ENCODE results near the gene LAMB3.
"Not testable (repeated sequence)": the region's sequence is repeated elsewhere in the genome, so short reads cannot be mapped to it uniquely, and the experiment has no call there.

The LAMB3 gene

DNA sequence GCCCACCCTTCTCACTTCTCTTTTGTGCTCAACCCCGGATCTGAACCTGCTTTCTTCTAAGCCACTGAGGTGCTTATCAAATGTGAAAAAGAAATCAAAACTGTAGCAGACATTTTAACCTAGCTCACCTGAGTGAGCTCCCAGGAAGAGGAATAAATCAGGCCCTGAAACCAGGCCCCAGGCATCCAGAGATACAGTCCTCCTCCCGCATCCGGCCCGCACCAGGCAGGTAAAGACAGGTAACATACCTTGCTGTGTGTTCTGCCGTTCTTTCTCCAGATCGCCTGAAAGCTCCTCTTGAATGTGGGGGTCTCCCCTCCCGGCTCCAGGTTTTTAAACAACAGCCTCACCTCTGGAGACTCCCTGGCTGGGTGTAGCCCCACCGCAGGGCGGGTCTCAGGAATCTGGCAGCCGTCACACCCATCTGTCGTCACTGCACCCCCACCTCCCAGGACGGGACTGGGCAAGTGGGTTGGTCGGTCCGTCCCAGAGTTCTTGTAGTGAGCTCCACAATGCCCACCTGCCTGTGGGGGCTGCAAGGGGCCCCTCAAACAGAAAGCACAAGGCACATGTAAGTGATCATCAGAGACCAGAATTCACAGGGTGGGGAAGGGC, at the start of gene LAMB3:
TSS of gene LAMB3 (minus strand) at position 305 of the 615 bp plus-strand sequence. CDS start 1,481 bp downstream, outside the sequence.
- no peak for DNase-seq

DNA sequence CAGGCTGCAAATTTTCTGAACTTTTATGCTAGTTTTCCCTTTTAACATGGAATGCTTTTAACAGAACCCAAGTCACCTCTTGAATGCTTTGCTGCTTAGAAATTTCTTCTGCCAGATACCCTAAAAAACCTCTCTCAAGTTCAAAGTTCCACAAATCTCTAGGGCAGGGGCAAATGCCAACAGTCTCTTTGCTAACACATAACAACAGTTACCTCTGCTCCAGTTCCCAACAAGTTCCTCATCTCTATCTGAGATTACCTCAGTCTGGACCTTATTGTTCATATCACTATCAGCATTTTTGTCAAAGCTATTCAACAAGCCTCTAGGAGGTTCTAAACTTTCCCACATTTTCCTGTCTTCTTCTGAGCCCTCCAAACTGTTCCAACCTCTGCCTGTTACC, 48.5 kb upstream of the LAMB3 start:
- DNase-seq, result not testable (repeated sequence)

DNA sequence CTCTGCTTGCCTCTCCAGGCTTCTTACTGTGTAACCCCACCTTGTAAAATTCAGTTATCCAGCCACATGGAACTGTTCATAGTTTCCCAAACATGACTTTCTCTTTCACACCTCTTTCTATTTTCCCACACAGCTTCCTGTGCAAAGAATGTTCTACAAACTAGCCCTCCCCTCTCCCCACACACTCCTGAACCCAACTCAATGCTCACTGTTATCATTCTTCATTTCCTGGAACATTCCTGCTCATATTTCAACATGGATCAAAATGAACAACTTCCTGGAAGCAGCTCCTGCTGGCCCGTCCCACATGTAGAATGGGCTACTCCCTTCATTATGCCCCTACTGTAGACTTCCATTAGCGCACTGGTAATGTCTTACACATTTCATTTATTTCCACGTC, 44.9 kb upstream of the LAMB3 start:
- DNase-seq, result no peak

DNA sequence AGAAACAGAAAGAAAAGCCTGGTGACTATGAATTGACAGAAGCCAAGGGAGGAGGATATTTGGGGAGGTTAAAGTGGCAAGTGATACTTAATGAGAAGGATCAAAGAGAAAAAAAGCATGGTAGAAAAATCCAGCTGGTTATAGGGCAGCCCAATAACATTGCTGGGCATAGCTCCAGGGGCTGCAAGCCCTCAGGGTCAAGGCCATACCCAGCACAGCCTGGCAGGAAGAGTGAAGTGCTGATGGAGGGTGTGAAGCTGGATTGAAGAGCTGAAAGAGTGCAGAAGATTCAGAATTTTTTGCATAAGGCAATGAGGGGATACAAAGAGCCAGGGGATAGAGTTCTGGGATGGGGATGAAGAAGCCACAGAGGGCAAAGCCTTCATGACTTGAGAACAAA, 44.4 kb upstream of the LAMB3 start:
- no peak for DNase-seq

DNA sequence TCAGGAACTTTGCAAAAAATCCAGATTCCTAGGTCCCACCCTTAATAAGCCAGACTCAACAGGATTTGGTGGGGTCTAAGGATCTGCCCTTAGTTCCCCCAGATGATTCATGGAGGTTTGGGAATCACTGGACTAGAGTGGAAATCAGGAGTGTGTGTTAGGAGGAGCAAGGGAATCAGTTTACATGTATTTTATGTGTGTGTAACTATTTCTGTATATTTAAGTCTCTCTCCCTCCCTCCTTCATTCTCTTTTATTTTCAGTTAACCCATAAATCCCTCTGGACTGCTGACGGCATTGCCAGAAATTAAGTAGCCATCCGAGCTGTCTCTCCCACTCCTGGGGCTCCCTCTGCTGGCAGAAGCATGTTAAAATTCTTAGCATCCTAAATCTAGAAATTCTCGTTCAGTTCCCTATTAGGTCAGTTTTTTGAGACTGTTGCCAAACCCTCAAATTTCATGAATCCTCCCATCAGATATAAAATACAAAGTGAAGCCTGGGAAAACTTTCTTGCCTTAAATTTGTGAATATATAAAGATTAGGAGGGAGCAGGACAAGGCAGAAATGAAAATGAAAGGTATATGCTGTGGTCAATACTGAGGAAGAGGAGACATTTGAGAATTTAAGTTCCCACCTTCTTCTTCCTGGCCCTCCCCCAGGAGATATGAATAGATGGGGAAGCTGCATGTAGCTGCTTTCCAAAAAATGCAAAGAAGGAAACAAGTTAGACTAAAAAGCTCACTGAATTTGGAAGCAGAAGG, 40.7 kb upstream of the LAMB3 start:
- DNase-seq, result peak; percentile 92

DNA sequence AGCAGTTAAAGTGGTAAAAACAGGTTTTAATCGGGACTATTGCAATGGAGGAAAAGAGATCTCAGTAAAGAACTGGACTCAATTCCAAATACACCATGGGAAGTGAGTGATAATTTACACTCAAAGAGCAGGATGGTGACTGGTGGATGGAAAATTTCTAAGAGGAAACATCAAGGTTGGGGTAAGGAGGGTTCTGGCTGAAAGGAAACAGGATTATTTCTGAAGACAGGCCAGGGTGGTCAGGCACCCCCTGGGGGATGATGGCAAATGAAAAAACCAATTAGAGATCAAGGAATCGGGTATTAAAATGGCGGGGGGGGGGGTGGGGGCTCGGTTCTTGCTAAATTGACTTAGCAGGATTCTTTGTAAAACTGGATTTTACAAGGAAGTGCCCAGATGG, 40.1 kb upstream of the LAMB3 start:
- DNase-seq, result no peak

DNA sequence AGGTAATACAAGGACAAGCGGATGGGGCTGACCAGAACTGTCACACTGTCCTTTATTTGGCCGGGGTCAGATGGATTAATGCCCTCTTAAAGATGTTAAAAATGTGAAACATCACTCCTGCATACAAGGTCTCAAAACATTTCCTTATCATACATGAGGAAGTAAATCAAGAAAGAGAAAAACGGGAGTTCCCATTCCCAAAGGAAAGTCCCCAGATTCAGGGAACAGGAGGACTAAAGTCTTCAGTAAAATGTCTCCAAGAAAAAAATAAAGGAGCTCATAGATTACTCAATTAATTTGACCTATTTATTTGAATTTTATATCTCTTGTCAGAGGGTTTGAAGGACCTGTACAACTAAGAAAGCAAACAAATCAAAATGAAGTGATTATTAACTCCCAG, 39.0 kb upstream of the LAMB3 start:
- DNase-seq, result no peak

DNA sequence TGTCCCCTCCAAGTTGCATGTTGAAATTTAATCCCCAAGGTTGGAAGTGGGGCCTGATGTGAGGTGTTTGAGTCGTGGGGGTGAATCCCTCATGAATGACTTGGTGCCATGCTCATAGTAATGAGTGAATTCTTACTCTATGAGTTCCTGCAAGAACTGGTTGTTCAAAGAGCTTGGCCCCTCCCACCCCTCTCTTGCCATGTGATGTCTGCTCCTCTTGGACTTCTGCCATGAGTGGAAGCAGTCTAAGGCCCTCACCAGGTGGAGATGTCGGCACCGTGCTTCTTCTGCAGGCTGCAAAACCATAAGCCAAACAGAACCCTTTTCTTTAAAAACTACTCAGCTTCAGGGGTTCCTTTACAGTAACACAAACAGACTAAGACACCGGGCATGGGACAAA, 37.3 kb upstream of the LAMB3 start:
- no peak for DNase-seq

DNA sequence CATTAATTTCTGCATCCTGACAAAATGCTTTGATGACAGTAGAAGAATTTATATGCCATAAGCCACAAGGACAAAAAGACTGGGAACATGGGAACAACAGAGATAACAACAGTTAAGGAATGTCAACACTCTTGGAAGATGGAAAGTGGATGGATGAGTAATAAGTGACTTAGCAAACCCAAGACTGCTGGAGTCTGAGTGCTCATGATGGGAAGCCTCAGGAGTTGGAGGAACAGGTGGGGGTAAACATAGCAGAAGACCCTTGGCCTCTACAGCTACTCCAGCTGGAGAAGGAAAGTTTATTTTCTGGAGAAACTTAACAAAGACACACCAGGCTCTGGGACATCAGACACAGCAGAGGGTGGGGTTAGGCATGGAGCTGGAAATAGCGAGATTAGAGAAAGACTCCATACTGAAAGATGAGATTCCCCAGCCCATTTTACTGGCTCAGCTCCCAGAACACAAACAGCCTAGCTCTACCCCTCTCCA, 36.6 kb upstream of the LAMB3 start:
- DNase-seq, result no peak

DNA sequence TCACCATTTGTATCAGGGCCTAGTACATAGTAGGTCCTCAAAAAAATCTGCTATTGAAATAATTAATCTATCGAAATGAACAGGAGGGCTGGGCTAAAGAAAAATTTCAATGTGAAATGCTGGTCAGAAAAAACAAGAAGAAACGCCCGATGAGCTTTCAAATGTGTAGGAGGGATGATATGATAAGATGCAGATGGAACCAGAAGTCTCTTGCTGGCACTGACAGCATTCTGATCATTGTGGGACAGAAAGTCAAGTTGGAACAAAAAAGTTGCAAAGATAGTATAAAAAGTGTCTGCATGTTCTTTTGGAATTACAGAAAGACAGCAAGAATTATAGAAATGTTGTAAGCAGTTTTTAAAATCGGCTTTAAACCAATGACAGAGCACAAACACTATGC, 34.1 kb upstream of the LAMB3 start:
- no peak for DNase-seq

DNA sequence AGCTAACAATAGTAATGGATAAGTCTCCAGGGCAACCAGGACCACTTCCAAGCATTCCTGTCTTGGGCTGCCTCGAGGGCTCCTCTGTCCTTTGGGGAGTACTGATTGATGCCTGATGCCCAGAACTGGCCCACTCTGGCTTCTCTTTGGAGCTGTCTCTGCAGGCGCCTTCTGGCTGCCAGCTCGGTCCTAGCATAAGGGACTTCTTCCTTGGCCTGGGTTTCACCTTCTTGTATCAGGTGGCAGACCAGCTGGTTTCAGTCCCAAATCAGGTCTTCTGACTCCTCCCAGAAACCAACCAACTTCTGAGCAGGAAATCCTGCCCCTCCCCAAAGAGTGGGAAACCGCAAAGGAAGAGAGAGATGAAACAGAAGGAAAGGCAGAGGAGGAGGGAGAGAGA, 33.6 kb upstream of the LAMB3 start:
- no peak for DNase-seq

DNA sequence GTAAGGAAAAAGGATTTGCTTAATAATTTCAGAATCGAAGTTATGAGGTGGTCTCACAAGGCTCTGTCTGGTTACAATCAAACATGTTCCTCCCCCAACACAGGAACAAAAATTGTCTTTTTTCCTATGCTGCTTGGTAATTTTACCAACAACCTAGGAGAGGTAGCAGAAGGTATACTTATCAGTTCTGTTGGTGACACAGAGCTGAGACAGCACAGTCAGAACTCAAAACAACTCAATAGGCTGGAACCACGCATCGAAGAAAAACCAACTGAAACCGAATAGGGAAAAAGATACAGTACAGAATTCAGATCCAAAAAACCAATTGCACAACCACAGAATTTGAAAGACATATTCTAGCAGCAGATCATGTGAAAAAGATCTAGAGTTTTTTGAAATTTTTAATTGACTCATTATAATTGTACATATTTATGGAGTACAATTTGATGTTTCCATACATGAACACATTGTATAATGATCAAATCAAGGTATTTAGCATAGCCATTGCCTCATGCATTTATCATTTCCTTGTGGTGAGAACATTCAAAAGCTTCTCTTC, 26.8 kb upstream of the LAMB3 start:
- DNase-seq, result no peak

DNA sequence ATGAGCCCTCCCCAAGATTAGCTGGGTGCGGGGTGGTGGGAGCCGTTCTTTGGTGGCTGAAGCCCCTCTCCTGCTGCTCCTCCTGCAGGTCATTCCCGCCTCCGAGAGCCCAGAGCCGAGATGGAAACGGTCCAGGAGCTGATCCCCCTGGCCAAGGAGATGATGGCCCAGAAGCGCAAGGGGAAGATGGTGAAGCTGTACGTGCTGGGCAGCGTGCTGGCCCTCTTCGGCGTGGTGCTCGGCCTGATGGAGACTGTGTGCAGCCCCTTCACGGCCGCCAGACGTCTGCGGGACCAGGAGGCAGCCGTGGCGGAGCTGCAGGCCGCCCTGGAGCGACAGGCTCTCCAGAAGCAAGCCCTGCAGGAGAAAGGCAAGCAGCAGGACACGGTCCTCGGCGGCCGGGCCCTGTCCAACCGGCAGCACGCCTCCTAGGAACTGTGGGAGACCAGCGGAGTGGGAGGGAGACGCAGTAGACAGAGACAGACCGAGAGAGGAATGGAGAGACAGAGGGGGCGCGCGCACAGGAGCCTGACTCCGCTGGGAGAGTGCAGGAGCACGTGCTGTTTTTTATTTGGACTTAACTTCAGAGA, 23.4 kb upstream of the LAMB3 start:
- DNase-seq, result peak; percentile 81

DNA sequence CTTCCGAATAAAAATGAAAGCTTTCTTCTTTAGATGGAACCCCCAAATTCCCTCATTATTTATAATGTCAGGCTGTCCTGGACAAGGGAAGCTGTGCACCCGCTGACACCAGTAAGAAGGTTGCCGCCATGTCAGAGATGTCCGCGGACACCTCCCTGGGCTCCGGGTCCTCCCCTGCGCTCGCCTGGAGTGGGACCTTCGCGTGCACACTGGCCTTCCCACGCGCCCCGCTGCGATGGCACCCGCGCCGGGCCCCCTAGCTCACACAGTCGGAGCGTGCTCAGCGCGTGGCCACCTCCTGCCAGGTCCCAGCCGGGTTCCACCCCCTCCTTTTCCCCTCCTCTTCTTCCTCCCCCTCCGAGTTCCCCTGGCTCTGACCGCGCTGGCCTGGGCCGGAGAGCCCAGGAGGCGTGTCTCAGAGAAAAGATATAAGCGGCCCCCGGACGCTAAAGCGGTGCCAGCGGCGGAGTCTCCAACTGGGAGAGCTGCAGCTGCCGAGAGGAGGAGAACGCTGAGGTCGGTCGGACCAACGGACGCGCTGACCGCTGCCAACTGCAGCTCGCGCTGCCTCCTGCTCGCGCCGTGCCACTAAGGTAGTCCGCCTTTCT, 22.8 kb upstream of the LAMB3 start, which contains the start of gene G0S2:
TSS of gene G0S2 (plus strand) at position 456 of the 608 bp plus-strand sequence. CDS start 273 bp downstream, outside the sequence.
- peak; percentile 80 for DNase-seq

DNA sequence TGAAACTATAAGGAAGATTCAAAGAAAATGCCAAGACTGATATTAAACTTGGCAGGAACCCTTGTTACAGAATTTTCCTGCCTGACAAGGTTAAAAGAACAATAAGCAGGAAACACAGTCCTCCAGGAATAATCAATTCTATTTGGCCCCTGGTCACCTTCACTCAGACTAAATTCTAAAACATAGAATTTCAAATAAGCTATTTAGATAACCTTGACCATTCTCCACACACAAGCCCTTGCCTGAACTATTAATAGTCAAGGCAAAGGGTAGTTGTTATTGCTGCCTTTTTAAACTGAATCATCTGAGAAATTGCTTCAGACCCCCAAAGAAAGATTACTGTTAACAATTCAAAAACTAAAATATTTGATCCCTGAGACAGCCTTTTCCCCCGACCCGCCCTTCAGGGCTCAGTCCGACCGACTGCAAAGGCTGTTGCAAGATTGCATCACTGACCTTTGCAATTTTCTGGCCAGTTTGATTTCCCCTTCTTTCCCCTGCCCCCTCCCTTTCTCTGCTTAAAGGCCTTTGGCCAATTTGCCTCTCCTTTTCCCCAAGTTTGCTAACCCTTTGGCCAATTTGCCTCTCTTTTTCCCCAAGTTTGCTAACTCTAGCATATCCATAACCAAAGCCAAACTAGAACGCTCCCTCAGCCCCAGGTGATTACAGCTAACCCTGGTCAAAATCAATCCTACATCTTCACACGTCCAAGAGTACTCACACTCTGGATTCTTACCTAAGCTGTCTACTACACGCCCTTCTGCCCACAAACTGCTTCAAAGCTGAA, 21.6 kb upstream of the LAMB3 start:
- no peak for DNase-seq

DNA sequence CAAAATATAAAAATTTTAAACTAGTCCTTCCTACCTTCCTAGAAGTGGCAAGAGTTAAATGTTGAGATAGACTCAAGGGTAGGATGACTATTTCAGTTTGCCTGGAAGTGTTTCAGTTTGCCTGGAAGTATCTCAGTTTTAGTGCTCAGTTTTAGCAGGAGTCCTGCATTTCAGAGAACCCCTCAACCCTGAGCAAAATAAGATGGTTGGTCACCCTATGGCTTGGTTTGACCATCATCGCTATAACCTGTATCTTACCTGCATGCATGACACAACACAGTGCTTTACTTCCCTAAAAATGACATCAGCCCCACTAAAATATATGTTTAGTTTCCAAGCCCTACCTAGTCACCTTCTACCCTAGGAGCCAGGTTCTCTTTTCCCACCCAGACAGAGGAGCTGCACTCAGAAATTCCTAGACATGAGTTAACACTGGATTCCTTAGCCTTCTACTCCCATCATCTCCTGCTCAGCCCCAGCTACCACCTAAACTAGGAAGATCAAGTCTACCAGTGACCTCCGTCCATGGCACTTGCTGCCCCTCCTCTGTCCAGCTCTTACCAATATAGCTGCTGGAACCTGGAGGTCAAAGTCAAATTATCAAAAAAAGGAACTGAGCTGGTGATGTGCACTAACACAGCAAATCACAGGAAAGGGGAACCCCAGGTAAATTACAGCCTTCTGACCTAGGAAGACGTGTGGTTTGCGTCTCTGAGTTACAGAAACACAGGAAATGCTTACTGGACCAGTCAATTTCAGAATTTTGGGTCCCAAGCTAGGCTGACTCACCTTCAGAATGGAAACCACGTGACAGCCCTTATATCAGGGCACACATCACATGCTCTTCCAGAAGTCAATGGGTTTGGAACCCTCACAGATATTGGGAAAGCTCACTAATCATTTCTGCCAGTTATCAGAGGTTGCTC, 20.7 kb upstream of the LAMB3 start:
- no peak for DNase-seq

DNA sequence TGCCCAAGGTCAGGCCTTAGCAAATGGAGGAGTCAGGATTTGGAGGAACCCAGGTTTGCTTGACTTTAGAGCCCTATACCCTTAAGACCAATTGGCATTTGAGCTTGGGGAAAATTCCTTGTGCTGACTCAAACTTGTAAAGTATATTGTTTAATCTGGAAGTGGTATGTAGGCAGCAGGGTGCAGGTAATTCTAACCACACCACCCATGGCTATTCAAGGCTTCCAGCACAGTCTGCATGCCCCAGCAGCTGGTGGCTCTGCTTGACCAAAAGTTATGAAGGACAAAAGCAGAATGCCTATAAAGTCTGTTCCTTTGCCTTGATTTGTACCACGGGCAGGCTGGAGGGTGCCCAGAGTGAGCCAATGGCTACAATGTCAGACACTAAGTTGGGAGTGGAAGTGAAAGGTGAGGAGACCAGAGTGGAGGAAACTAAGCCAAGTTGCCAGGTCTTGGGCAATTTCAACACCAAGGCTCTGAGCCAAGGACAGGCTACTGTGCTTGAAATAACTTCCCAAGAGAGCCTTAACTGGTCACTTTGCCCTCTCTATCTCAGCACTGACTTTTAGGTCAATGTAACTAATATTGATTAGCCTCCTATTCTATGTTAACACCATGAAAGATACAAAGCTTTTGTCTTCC, 18.3 kb upstream of the LAMB3 start:
- no peak for DNase-seq

DNA sequence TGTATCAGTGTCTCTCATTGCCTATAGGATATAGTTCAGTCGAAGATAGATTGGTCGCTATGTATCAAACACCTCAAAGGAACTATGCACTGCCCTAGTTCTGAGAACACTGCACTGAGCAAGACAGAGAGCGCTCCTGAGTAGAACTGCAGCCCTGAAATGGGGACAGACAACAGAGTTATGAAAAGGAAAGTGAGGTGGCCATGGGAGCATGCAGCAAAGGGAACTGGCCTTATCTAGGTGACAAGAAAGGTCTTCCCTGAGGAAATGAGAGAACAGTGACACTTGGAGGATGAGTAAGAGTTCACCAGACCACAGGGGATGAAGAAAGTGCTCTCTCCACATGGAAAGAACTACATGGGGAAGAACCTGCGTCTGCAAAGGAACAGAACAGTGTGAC, 15.5 kb upstream of the LAMB3 start:
- no peak for DNase-seq

DNA sequence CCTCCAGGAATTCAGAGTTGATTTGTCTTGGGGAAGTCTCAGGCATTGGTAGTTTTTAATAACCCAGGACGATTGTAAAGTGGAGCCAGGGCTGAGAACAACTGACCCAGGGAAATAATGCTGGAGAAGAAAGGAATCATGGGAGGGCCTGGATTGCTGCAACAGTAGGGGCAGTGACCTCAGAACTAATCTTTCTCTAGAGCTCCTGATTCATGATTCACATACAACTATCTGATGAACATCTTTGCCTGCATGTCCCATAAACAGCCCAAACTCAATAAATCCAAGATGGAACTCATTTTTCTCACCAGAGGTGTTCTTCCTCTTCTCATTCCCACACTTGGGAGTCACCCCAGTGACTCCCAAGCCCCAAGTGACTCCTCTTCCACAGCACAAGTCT, 14.9 kb upstream of the LAMB3 start:
- no peak for DNase-seq

DNA sequence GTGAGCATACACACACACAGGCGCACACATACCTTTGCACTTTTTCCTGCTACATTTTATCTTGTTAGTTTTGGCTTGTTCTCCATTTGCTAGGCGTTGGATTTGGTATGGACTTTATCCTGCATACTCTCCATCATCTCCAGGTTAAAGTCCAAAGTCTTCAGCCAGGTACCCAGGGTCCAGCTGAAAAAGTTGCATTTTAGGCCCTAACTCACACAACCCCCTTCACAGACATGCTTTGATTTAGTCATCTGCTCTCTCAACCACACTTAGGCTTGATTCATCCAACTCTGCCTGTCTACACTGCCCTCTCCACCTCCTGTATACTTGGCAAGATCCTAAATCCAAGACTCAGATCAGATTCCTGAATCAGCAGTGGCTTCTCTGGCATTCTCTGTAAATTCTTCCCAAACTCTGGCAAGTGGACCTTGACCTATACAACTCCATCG, 10.7 kb upstream of the LAMB3 start:
- DNase-seq, result no peak

DNA sequence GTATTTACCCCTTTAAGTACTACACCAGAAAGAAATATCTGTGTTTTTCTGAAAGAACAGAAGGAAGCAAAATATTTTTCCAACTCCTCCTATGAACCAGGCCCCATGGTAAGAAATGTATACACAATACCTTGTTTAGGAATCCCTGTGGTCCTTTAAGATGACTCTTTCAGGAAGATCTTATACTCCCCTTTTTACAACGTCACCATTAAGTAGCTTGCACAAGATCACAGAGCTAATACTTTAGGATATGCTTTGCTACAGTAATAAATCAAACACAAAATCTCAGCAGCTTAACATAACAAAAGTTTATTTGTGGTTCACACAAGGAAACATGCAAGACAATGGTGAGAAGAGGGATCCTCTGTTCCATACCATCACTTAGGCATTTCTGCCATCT, 8.8 kb upstream of the LAMB3 start:
- no peak for DNase-seq
